Osteocyte (in vitro differentiated cells): Measurements from ENCODE around the gene COCH. TPM values are rescaled to one million over a fixed set of nuclear protein-coding genes. Genes with fewer than 3 reads are reported as not detected.
A peak's percentile ranks its signal among the peaks of the same experiment; 100 is the strongest.
"Not testable (repeated sequence)": the region's sequence is repeated elsewhere in the genome, so short reads cannot be mapped to it uniquely, and the experiment has no call there.

ENCODE experiments used
- DNase-seq: peaks from one replicate; pipeline ENCODE4 v3.0.0; 2021; ENCODE audit warnings: mixed read lengths; ENCODE audit not compliant: unreplicated experiment; ENCODE audit errors: extremely low spot score
- H3K27ac Mint-ChIP-seq: one replicate; pipeline ENCODE4 v1.8.0; 2021; ENCODE audit warnings: mild to moderate bottlenecking, mixed read lengths; ENCODE audit not compliant: unreplicated experiment
- H3K27me3 Mint-ChIP-seq: one replicate; pipeline ENCODE4 v1.8.0; 2021; ENCODE audit warnings: mixed read lengths; ENCODE audit not compliant: unreplicated experiment
- H3K36me3 Mint-ChIP-seq: one replicate; pipeline ENCODE4 v1.8.0; 2021; ENCODE audit warnings: mixed read lengths; ENCODE audit not compliant: unreplicated experiment
- H3K4me1 Mint-ChIP-seq: one replicate; pipeline ENCODE4 v1.8.0; 2021; ENCODE audit warnings: mixed read lengths; ENCODE audit not compliant: unreplicated experiment
- H3K4me3 Mint-ChIP-seq: one replicate; pipeline ENCODE4 v1.8.0; 2021; ENCODE audit warnings: mild to moderate bottlenecking, moderate library complexity, mixed read lengths; ENCODE audit not compliant: unreplicated experiment
- H3K9me3 Mint-ChIP-seq: one replicate; pipeline ENCODE4 v1.8.0; 2021; ENCODE audit warnings: mixed read lengths; ENCODE audit not compliant: unreplicated experiment
- CTCF ChIP-seq: fragments of 200-600 bp; sonication (generic); IDR thresholded peaks from 2 replicates; pipeline ENCODE4 v1.5.0; 2021; ENCODE audit warnings: antibody characterized with exemption, mild to moderate bottlenecking, moderate library complexity
- total RNA-seq: library from RNA; stranded (reverse); gene quantifications from 2 replicates; pipeline ENCODE4 v1.2.1, GENCODE V29; 2021

The COCH gene
- total RNA-seq, 1 donor from 2014 or later = 6.0 TPM

- H3K9me3 Mint-ChIP-seq = no peaks in the 10 kb centered on the region
- no peak for DNase-seq
- TF ChIP-seq CTCF = no peak
These were observed 46.9 kb downstream of the COCH start for GRCh38 chr14:30921305-30921704.

GRCh38 chr14:30921788-30922187, 47.4 kb downstream of the COCH start:
- Mint-ChIP-seq H3K4me3 (no peak overlapping the region), H3K4me1 (peaks cover 5% of the 10 kb centered on the region), H3K9me3 (no peaks in the 10 kb centered on the region), H3K27me3 (no peaks in the 10 kb centered on the region), H3K27ac (no peak overlapping the region), H3K36me3 (peaks cover 18% of the 10 kb centered on the region)
- TF ChIP-seq CTCF = no peak
- DNase-seq = no peak

More at GRCh38 chr14:30921305-30921704, 46.9 kb downstream of the COCH start:
- peaks cover 5% of the 10 kb centered on the region for H3K4me1 Mint-ChIP-seq
- H3K36me3 Mint-ChIP-seq = peaks cover 19% of the 10 kb centered on the region
- H3K27me3 Mint-ChIP-seq = no peaks in the 10 kb centered on the region
- no peak overlapping the region for H3K27ac Mint-ChIP-seq
- H3K4me3 Mint-ChIP-seq = no peak overlapping the region

GRCh38 chr14:30925254-30925653, 50.9 kb downstream of the COCH start:
- H3K9me3 Mint-ChIP-seq = no peaks in the 10 kb centered on the region
- H3K4me1 Mint-ChIP-seq = peaks cover 8% of the 10 kb centered on the region
- H3K27ac Mint-ChIP-seq = no peak overlapping the region
- H3K4me3 Mint-ChIP-seq = no peak overlapping the region
- H3K36me3 Mint-ChIP-seq = peaks cover 16% of the 10 kb centered on the region
- H3K27me3 Mint-ChIP-seq = no peaks in the 10 kb centered on the region
- DNase-seq = no peak
- TF ChIP-seq CTCF = no peak

- H3K36me3 Mint-ChIP-seq = peaks cover 17% of the 10 kb centered on the region
- H3K4me3 Mint-ChIP-seq = no peak overlapping the region
- no peaks in the 10 kb centered on the region for H3K27me3 Mint-ChIP-seq
- peak overlapping the region; percentile 4 for H3K27ac Mint-ChIP-seq
- H3K9me3 Mint-ChIP-seq = no peaks in the 10 kb centered on the region
- TF ChIP-seq CTCF = no peak
- no peak for DNase-seq
- H3K4me1 Mint-ChIP-seq = peaks cover 3% of the 10 kb centered on the region
These were observed 54.1 kb downstream of the COCH start for GRCh38 chr14:30928462-30928861.

GRCh38 chr14:30933937-30934336, 59.6 kb downstream of the COCH start:
- not testable (repeated sequence) for DNase-seq, H3K27ac Mint-ChIP-seq, H3K4me1 Mint-ChIP-seq, H3K27me3 Mint-ChIP-seq, H3K9me3 Mint-ChIP-seq, H3K4me3 Mint-ChIP-seq
- H3K36me3 Mint-ChIP-seq = peaks cover 24% of the 10 kb centered on the region

- Mint-ChIP-seq H3K9me3 (no peaks in the 10 kb centered on the region), H3K27me3 (no peaks in the 10 kb centered on the region), H3K36me3 (peaks cover 25% of the 10 kb centered on the region), H3K4me3 (no peak overlapping the region), H3K27ac (no peak overlapping the region), H3K4me1 (no peaks in the 10 kb centered on the region)
- TF ChIP-seq CTCF = no peak
- DNase-seq = no peak
These were observed 61.1 kb downstream of the COCH start for GRCh38 chr14:30935445-30935844.
